Natural killer cell (primary cell): ENCODE measurements around the gene RIMBP2. TPM values are rescaled to one million over a fixed set of nuclear protein-coding genes. Genes with fewer than 3 reads are reported as not detected.

Experiments used
- ATAC-seq, 3 donors: fragments of 150-1000 bp in 2 of 3; fragments of 200-7000 bp in 1 of 3; cut with Tn5 transposase; 1 replicate in 1 of 3; 2 replicates in 2 of 3; pipeline ENCODE4 v1.10.0; 2021; ENCODE audit warnings: mild to moderate bottlenecking in 2 of 3, moderate library complexity in 2 of 3
- DNase-seq, 2 donors: peaks; one replicate each; pipeline versions ENCODE4 v3.0.0 to v3.0.0-alpha.2; 2013 to 2021; ENCODE audit warnings: mixed read lengths in 1 of 2
- H3K27ac ChIP-seq: one replicate; pipeline ENCODE4 v1.5.1; 2013; ENCODE audit warnings: mild to moderate bottlenecking, low read length
- H3K27me3 ChIP-seq: one replicate; pipeline ENCODE4 v1.6.1; 2013; ENCODE audit warnings: low read length; ENCODE audit not compliant: control insufficient read depth, insufficient read depth
- H3K36me3 ChIP-seq: one replicate; pipeline ENCODE4 v1.6.1; 2013; ENCODE audit warnings: low read length; ENCODE audit not compliant: control insufficient read depth, insufficient read depth
- H3K4me1 ChIP-seq: one replicate; pipeline ENCODE4 v1.6.1; 2013; ENCODE audit warnings: low read length; ENCODE audit not compliant: control insufficient read depth, insufficient read depth
- H3K4me3 ChIP-seq: one replicate; pipeline ENCODE4 v1.5.1; 2013; ENCODE audit warnings: low read length
- H3K9me3 ChIP-seq: one replicate; pipeline ENCODE4 v1.6.1; 2013; ENCODE audit warnings: low read length; ENCODE audit not compliant: control insufficient read depth, insufficient read depth
- H3K27ac Mint-ChIP-seq, 2 donors: one replicate each; pipeline ENCODE4 v1.8.0; 2022; ENCODE audit warnings: mild to moderate bottlenecking in 2 of 2, mixed read lengths in 2 of 2, moderate library complexity in 1 of 2
- H3K27me3 Mint-ChIP-seq, 2 donors: one replicate each; pipeline ENCODE4 v1.8.0; 2022; ENCODE audit warnings: low read depth in 2 of 2, mixed read lengths in 2 of 2
- H3K36me3 Mint-ChIP-seq: one replicate; pipeline ENCODE4 v1.8.0; 2022; ENCODE audit warnings: mixed read lengths
- H3K4me1 Mint-ChIP-seq, 2 donors: one replicate each; pipeline ENCODE4 v1.8.0; 2022; ENCODE audit warnings: mixed read lengths in 2 of 2
- H3K4me3 Mint-ChIP-seq: one replicate; pipeline ENCODE4 v1.8.0; 2022; ENCODE audit warnings: mild to moderate bottlenecking, moderate library complexity, mixed read lengths
- H3K9me3 Mint-ChIP-seq, 2 donors: one replicate each; pipeline ENCODE4 v1.8.0; 2022; ENCODE audit warnings: mixed read lengths in 2 of 2
- WGBS: methylation state at CpG from one replicate; pipeline ENCODE4 v1.1.7; 2013; ENCODE audit warnings: missing lambda C conversion rate; ENCODE audit not compliant: insufficient coverage; 5-methylcytosine and 5-hydroxymethylcytosine counted together
- intact Hi-C: fragments of 100-400 bp; cut with micrococcal nuclease; formaldehyde crosslinking; loops from one replicate; pipeline ENCODE4 v1.14.2; 2022
- total RNA-seq, 4 donors: library from RNA; stranded (reverse); fragments of 120-200 nt in 1 of 4; gene quantifications; one replicate each; pipeline versions ENCODE4 v1.2.3 to v1.2.4, GENCODE V29; 2013 to 2022
- TF ChIP-seq, protein P1 (sequence below): fragments of 200-600 bp; IDR thresholded peaks from one replicate; pipeline ENCODE4 v1.8.0; 2022; ENCODE audit warnings: antibody characterized with exemption

The RIMBP2 gene
- total RNA-seq, 3 donors from 2014 or later (not counting 1 experiment from before 2014, with no cell fraction given): not detected

DNA sequence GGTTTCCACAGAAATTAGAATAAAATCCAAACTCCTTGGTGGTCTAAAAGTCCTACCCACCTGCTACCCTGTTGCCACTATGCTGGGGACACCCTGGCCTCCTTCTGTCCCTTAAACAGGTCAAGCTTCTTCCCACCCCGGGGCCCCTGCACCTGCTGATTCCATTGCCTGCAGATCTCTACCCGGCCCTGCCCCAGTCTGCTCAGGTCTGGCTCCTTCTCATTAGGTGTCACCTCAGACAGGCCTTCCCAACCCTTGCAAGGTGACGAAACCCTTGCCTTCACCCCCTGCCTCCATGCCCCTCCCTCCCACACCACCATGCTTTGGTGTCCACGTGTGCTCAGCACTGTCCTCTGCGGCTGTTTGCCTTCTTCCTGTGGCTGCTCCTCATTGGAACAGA lies 207.8 kb downstream of the RIMBP2 start:
- no peak for DNase-seq
- Mint-ChIP-seq H3K27ac (no peak overlapping the region), H3K27me3 (no peaks in the 10 kb centered on the region), H3K9me3 (no peaks in the 10 kb centered on the region), H3K4me1 (no peaks in the 10 kb centered on the region), H3K36me3 (no peaks in the 10 kb centered on the region), H3K4me3 (no peak overlapping the region)
- Histone ChIP-seq H3K4me1 (no peaks in the 10 kb centered on the region), H3K36me3 (no peaks in the 10 kb centered on the region), H3K9me3 (peaks cover 2% of the 10 kb centered on the region), H3K27ac (no peak overlapping the region), H3K4me3 (no peak overlapping the region), H3K27me3 (no peaks in the 10 kb centered on the region)
- intact Hi-C loops: no loop called here
- 79% methylated on average over 5 of the region's 5 CpGs for WGBS
- TF ChIP-seq, protein P1, sequence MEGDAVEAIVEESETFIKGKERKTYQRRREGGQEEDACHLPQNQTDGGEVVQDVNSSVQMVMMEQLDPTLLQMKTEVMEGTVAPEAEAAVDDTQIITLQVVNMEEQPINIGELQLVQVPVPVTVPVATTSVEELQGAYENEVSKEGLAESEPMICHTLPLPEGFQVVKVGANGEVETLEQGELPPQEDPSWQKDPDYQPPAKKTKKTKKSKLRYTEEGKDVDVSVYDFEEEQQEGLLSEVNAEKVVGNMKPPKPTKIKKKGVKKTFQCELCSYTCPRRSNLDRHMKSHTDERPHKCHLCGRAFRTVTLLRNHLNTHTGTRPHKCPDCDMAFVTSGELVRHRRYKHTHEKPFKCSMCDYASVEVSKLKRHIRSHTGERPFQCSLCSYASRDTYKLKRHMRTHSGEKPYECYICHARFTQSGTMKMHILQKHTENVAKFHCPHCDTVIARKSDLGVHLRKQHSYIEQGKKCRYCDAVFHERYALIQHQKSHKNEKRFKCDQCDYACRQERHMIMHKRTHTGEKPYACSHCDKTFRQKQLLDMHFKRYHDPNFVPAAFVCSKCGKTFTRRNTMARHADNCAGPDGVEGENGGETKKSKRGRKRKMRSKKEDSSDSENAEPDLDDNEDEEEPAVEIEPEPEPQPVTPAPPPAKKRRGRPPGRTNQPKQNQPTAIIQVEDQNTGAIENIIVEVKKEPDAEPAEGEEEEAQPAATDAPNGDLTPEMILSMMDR: no peak
- no peak for ATAC-seq

- Mint-ChIP-seq H3K4me3 (no peak overlapping the region), H3K27me3 (no peaks in the 10 kb centered on the region), H3K9me3 (no peaks in the 10 kb centered on the region), H3K27ac (no peak overlapping the region), H3K36me3 (no peaks in the 10 kb centered on the region), H3K4me1 (no peaks in the 10 kb centered on the region)
- H3K27me3 ChIP-seq: no peaks in the 10 kb centered on the region
- intact Hi-C loops: no loop called here
- DNase-seq (no peak), ATAC-seq (no peak)
- H3K9me3 ChIP-seq: peaks cover under 1% of the 10 kb centered on the region
- 84% methylated on average over 4 of the region's 4 CpGs for WGBS
- H3K4me1 ChIP-seq: no peaks in the 10 kb centered on the region
- no peak overlapping the region for H3K27ac ChIP-seq
- no peak overlapping the region for H3K4me3 ChIP-seq
- H3K36me3 ChIP-seq: no peaks in the 10 kb centered on the region
- TF ChIP-seq, protein P1: no peak
These were observed 209.3 kb downstream of the RIMBP2 start for GRCh38 chr12:130506844-130507243.

DNA sequence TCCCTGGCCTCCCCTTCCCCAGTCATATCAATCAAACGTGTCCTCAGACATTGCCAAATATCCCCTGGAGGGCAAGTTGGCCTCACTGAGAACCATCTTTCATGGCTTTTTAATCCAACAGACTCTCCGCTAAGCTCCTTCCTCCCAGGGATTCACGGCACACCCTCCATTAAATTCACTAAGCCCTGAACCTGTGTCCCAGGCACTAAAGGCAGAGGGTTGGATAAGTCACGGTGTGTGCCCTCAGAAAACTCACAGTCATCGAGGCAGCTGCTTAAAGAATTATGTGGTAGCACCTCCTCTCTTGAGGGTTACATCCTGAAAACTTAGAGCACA lies 211.3 kb downstream of the RIMBP2 start:
- Histone ChIP-seq H3K9me3 (no peaks in the 10 kb centered on the region), H3K36me3 (no peaks in the 10 kb centered on the region), H3K4me1 (no peaks in the 10 kb centered on the region), H3K27ac (no peak overlapping the region), H3K27me3 (no peaks in the 10 kb centered on the region), H3K4me3 (no peak overlapping the region)
- Mint-ChIP-seq H3K36me3 (no peaks in the 10 kb centered on the region), H3K9me3 (no peaks in the 10 kb centered on the region), H3K27ac (no peak overlapping the region), H3K27me3 (no peaks in the 10 kb centered on the region), H3K4me3 (no peak overlapping the region), H3K4me1 (no peaks in the 10 kb centered on the region)
- TF ChIP-seq, protein P1: no peak
- intact Hi-C loops: no loop called here
- DNase-seq (no peak), ATAC-seq (no peak)
- 79% methylated on average over 5 of the region's 5 CpGs for WGBS

DNA sequence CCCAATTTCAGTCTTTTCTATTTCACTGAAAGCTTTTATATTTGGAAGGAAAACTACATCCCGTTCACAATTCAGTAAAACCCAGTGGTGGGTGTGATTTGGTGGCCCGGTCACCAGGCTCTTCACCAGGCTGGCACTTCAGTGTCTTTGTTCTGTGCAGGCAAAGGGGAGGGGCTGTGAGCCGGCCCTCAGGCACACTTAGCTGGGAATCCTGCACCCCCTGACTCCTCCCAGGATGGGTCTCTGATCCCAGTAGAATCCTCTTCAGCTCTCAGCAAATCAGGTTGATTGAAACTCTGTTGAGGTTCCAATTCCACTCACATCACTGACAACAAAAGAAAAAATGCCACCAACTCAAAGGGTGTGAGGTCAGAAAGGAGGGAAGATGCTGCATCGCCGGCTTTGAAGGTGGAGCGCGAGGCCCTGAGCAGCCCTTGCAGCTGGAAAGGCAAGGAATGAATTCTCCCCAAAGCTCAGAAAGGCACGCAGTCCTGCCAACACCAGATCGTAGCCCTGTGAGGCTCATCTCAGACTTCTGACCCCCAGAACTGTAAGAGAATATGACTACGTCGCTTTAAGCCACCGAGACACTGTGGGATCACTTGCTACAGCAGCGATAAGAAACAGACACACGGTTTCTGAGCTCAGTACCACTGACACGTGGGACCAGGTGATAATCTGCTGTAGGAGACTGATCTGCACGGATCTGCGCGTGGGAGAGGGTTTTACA lies 211.8 kb downstream of the RIMBP2 start:
- Mint-ChIP-seq H3K36me3 (no peaks in the 10 kb centered on the region), H3K27ac (no peak overlapping the region), H3K9me3 (no peaks in the 10 kb centered on the region), H3K4me3 (no peak overlapping the region), H3K4me1 (no peaks in the 10 kb centered on the region), H3K27me3 (no peaks in the 10 kb centered on the region)
- ATAC-seq (no peak), DNase-seq (no peak)
- intact Hi-C loops: no loop called here
- Histone ChIP-seq H3K27ac (no peak overlapping the region), H3K4me1 (no peaks in the 10 kb centered on the region), H3K4me3 (no peak overlapping the region), H3K27me3 (no peaks in the 10 kb centered on the region), H3K36me3 (no peaks in the 10 kb centered on the region), H3K9me3 (no peaks in the 10 kb centered on the region)
- TF ChIP-seq, protein P1: no peak
- WGBS: 76% methylated on average over 18 of the region's 18 CpGs
